HAP-1 (cell line): ENCODE results near the gene SNAPC4.

Source experiments
- DNase-seq, 2 experiments: peaks; one replicate each; pipeline ENCODE4 v3.0.0-alpha.2; 2016 to 2020; ENCODE audit warnings: low spot score in 2 of 2
- H3K27me3 ChIP-seq: fragments of 250-450 bp; sonication (Bioruptor Pico); 2 replicates; pipeline ENCODE4 v1.5.1; 2020; ENCODE audit warnings: low read depth, mild to moderate bottlenecking, moderate library complexity
- H3K36me3 ChIP-seq: fragments of 250-450 bp; sonication (Bioruptor Pico); replicated peaks from 2 replicates; pipeline ENCODE4 v1.5.1; 2020; ENCODE audit warnings: mild to moderate bottlenecking
- H3K4me1 ChIP-seq: fragments of 250-450 bp; sonication (Bioruptor Pico); 2 replicates; pipeline ENCODE4 v1.5.1; 2020; ENCODE audit warnings: mild to moderate bottlenecking
- H3K4me3 ChIP-seq: fragments of 250-450 bp; sonication (Bioruptor Pico); 2 replicates; pipeline ENCODE4 v1.5.1; 2020; ENCODE audit warnings: mild to moderate bottlenecking, moderate library complexity
- H3K9me3 ChIP-seq: fragments of 250-450 bp; sonication (Bioruptor Pico); 2 replicates; pipeline ENCODE4 v1.5.1; 2020; ENCODE audit warnings: mild to moderate bottlenecking, moderate library complexity
- in situ Hi-C: fragments of 300-500 bp; cut with MboI; formaldehyde crosslinking; loops from 3 replicates; pipeline ENCODE4 v1.14.3; 2020; ENCODE audit warnings: low sequenced_read_pairs, inconsistent platforms, mixed read lengths

The SNAPC4 gene

DNA sequence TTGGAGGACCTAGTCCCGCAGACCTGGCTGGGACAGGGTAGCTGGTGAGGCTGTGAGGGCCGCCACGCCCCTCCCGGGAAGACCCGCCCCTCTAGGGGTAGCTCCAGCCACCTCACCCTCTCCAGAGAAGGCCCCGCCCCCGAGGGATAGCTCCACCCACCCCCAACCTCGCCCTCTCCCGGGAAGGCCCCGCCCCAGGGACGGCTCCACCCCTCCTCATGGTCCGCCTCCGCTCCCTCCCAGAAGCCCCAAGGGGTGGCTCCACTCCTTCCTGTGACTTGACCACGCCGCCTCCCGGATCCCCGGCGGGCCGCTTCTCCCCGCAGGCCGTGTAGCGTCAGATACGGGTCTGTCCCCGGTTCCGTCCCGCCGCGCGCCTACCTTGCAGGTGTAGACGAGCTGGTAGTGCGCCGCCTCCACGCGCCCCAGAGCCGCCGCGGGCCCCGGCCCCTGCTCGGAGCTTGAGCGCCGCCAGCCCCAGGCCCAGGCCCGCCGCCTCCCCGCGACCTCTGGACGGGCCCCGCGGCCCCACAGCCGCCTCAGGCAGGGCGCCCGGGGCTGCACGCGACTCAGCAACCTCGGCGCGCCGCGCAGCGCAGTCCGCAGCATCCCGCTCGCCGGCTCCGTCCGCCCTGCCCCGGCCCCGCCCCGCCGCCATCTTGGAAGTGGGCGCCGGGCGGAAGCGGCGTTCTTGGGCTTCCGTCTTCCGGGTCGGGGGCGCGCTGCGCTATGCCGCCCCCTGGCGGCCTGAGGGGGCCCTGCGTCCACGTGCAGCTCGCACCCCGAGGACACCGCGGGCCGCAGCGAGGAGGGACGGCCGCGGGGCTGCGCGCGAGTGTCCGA, 36.6 kb downstream of the SNAPC4 start, which contains the start of gene DNLZ:
DNLZ (minus strand) TSS at position 639 of the 843 bp plus-strand sequence; CDS start at position 609, 30 bp downstream.
- peaks cover 8% of the 10 kb centered on the region for H3K4me1 ChIP-seq
- in situ Hi-C loops: no loop called here
- peak; percentile 91 to 99 for DNase-seq

GRCh38 chr9:136362450-136362784, 37.6 kb downstream of the SNAPC4 start:
- Histone ChIP-seq H3K4me3 (no peak overlapping the region), H3K4me1 (peaks cover 8% of the 10 kb centered on the region), H3K9me3 (no peaks in the 10 kb centered on the region), H3K27me3 (no peaks in the 10 kb centered on the region), H3K36me3 (no peaks in the 10 kb centered on the region; the same call in 1 of the 2 replicates)
- DNase-seq: no peak
- in situ Hi-C loops: no loop called here

More for the DNA sequence above, 36.6 kb downstream of the SNAPC4 start, which contains the start of gene DNLZ:
- Histone ChIP-seq H3K4me3 (peak within 1 kb of the TSS; percentile 76), H3K27me3 (no peaks in the 10 kb centered on the region), H3K9me3 (no peaks in the 10 kb centered on the region), H3K36me3 (no peaks in the 10 kb centered on the region; the same call in 1 of the 2 replicates)

- in situ Hi-C loops: no loop called here
- Histone ChIP-seq H3K9me3 (no peaks in the 10 kb centered on the region), H3K36me3 (no peaks in the 10 kb centered on the region; the same call in 1 of the 2 replicates), H3K4me1 (peaks cover 8% of the 10 kb centered on the region), H3K4me3 (no peak overlapping the region), H3K27me3 (no peaks in the 10 kb centered on the region)
- DNase-seq: no peak
Observed at GRCh38 chr9:136361754-136362449, 38.1 kb downstream of the SNAPC4 start.

GRCh38 chr9:136361047-136361753, 38.8 kb downstream of the SNAPC4 start:
- no peaks in the 10 kb centered on the region; the same call in 1 of the 2 replicates for H3K36me3 ChIP-seq
- no peaks in the 10 kb centered on the region for H3K27me3 ChIP-seq
- no peak for DNase-seq
- H3K4me1 ChIP-seq: peaks cover 8% of the 10 kb centered on the region
- no peaks in the 10 kb centered on the region for H3K9me3 ChIP-seq
- no peak overlapping the region for H3K4me3 ChIP-seq
- in situ Hi-C loops: no loop called here

- no peaks in the 10 kb centered on the region; the same call in 1 of the 2 replicates for H3K36me3 ChIP-seq
- in situ Hi-C loops: no loop called here
- no peak for DNase-seq
- no peaks in the 10 kb centered on the region for H3K9me3 ChIP-seq
- H3K27me3 ChIP-seq: no peaks in the 10 kb centered on the region
- H3K4me1 ChIP-seq: peaks cover 8% of the 10 kb centered on the region
- H3K4me3 ChIP-seq: no peak overlapping the region
Observed at GRCh38 chr9:136359774-136360718, 39.9 kb downstream of the SNAPC4 start.

- H3K4me3 ChIP-seq: no peak overlapping the region
- H3K27me3 ChIP-seq: no peaks in the 10 kb centered on the region
- in situ Hi-C loops: no loop called here
- no peaks in the 10 kb centered on the region; the same call in 1 of the 2 replicates for H3K36me3 ChIP-seq
- peaks cover 5% of the 10 kb centered on the region for H3K4me1 ChIP-seq
- DNase-seq: no peak
- H3K9me3 ChIP-seq: no peaks in the 10 kb centered on the region
Observed at GRCh38 chr9:136358888-136359287, 41.1 kb downstream of the SNAPC4 start.

- in situ Hi-C loops: no loop called here
- Histone ChIP-seq H3K27me3 (no peaks in the 10 kb centered on the region), H3K36me3 (no peaks in the 10 kb centered on the region; the same call in 1 of the 2 replicates), H3K4me3 (no peak overlapping the region), H3K9me3 (no peaks in the 10 kb centered on the region), H3K4me1 (peaks cover 3% of the 10 kb centered on the region)
- DNase-seq: no peak
Observed at GRCh38 chr9:136358016-136358415, 42.0 kb downstream of the SNAPC4 start.

DNA sequence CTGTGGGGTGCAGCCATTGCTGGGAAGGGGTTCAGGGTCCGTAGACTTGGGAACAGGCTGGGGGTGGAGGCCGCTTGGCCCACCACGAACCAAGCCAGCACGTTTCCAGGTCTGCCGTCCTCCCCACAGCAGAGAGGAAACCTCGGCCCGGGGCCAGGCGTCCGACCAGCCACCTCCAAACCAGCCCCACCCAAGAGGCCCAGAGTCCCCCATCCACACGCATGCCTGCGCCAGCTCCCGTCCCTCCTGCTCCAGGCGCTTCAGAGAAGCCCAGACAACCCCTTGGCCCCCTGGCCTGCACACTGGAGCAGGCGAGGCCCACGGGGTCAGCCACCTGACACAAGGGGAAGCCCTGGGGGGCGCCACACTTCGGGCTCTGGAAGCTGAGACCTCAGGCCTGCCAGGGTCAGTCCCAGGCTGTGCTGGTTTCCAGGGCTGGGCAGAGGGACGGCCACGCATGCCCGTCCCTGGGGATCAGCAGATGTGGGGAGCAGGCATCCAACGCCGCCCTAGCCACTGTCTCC, 42.7 kb downstream of the SNAPC4 start:
- H3K36me3 ChIP-seq: no peaks in the 10 kb centered on the region
- H3K27me3 ChIP-seq: no peaks in the 10 kb centered on the region
- in situ Hi-C loops: no loop called here
- H3K9me3 ChIP-seq: no peaks in the 10 kb centered on the region
- DNase-seq: no peak
- H3K4me3 ChIP-seq: no peak overlapping the region
- H3K4me1 ChIP-seq: no peaks in the 10 kb centered on the region

GRCh38 chr9:136355616-136356557, 44.1 kb downstream of the SNAPC4 start:
- DNase-seq: no peak
- Histone ChIP-seq H3K9me3 (no peaks in the 10 kb centered on the region), H3K4me1 (no peaks in the 10 kb centered on the region), H3K27me3 (no peaks in the 10 kb centered on the region), H3K4me3 (no peak overlapping the region), H3K36me3 (no peaks in the 10 kb centered on the region)
- in situ Hi-C loops: no loop called here

GRCh38 chr9:136354592-136355085, 45.3 kb downstream of the SNAPC4 start:
- in situ Hi-C loops: no loop called here
- Histone ChIP-seq H3K27me3 (no peaks in the 10 kb centered on the region), H3K36me3 (no peaks in the 10 kb centered on the region), H3K9me3 (no peaks in the 10 kb centered on the region), H3K4me3 (no peak overlapping the region), H3K4me1 (no peaks in the 10 kb centered on the region)
- DNase-seq: no peak

DNA sequence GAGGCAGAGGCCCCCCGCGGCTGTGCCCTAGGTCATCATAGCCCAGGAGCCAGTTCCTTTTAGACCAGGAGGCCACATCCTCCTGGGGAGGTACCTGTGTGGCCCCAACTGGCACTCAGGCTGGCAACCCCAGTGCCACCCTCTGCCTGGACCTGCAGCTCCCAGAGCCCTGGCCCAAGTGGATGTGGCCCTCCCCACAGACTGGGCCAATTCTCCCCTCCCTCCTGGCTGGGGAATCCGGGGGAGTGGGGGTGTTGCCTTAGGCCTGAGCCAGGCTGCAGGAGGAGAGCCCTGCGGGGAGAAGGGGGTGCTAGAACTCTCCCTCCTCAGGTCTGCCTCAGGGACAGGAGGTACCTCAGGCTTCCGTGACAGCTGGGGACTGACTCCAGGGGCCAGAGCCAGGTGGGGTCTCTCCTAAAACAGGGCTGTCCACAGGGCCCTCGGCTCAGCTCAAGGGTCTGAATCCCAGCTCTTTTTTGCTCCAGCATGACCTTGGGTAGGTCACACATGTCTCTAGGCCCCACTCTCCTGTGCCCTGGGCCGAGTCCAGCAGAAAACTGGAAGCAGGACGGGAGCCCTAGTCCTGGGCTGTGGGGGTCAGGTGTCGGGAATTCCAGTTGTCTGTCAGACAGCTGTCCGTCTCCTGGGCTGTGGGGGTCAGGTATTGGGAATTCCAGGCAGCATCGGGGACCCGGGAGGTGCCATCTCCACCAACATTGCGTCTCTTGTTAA, 46.0 kb downstream of the SNAPC4 start:
- in situ Hi-C loops: no loop called here
- H3K27me3 ChIP-seq: no peaks in the 10 kb centered on the region
- H3K4me1 ChIP-seq: no peaks in the 10 kb centered on the region
- no peak overlapping the region for H3K4me3 ChIP-seq
- H3K9me3 ChIP-seq: no peaks in the 10 kb centered on the region
- H3K36me3 ChIP-seq: no peaks in the 10 kb centered on the region
- no peak for DNase-seq
